GM12801 (cell line): Measurements from ENCODE around the gene GPR132.

Source experiments
- CTCF ChIP-seq: IDR thresholded peaks from one replicate; pipeline ENCODE4 v1.5.1; 2011; ENCODE audit warnings: control low read depth; ENCODE audit not compliant: insufficient read length; ENCODE audit errors: extremely low read depth

GPR132 gene

GRCh38 chr14:105076296-105076804 lies 11.1 kb upstream of the GPR132 start:
- no peak for TF ChIP-seq CTCF

- TF ChIP-seq CTCF, result no peak
Observed at GRCh38 chr14:105075379-105076295, 10.4 kb upstream of the GPR132 start.

- TF ChIP-seq CTCF, result no peak
Observed at GRCh38 chr14:105074601-105075053, 9.4 kb upstream of the GPR132 start.

DNA sequence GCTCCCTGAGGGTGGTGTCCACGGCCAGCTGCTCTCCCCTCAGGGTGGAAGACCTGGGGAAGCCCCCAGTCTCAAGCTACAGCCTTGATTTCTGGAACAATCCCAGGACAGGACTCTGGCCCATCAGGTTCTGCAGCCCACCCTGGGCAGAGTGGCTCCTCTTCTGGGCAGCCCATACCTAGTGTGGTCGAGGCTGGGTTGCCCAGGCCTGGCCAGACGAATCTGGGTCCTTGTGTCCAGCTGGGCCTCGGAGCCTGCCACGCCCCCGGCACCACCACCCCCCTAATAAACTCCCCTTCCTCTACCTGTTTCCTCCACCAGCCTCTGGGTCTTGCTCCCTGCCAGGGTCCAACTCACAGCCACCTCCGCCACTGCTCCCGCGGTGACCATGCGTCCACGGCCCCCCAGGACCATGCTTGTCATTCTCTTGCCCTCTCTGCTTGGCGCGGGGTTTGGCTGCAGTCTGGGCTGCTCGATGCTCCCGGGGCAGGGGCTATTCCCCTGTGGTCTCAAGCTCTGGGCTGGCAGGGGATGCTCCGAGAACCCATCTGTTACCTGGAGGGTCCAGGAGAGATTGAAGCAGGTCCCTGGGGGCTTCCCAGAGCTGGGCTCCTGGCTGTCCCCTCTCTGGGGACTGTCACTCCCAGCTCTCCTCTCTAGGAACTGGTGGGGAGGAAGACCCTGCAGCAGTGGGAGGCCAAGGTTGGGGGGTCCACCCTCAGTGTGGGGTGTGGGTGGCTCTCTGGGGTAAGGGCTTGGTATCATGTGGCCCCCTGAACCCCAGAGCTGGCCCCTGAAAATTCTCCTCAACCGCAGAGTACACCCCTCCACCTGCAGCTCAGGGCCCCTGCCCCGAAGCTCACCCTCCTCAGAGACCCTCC lies 8.7 kb upstream of the GPR132 start:
- no peak for TF ChIP-seq CTCF

GRCh38 chr14:105072892-105073719 lies 7.9 kb upstream of the GPR132 start:
- TF ChIP-seq CTCF, result no peak

- TF ChIP-seq CTCF, result no peak
Observed at GRCh38 chr14:105072381-105072861, 7.2 kb upstream of the GPR132 start.
